IPS-NIHi11 (cell line): ENCODE results near the gene MPO.

ENCODE experiments used
- DNase-seq: peaks from one replicate; pipeline ENCODE4 v3.0.0; 2012; ENCODE audit warnings: mixed read lengths, low spot score

Gene MPO, protein sequence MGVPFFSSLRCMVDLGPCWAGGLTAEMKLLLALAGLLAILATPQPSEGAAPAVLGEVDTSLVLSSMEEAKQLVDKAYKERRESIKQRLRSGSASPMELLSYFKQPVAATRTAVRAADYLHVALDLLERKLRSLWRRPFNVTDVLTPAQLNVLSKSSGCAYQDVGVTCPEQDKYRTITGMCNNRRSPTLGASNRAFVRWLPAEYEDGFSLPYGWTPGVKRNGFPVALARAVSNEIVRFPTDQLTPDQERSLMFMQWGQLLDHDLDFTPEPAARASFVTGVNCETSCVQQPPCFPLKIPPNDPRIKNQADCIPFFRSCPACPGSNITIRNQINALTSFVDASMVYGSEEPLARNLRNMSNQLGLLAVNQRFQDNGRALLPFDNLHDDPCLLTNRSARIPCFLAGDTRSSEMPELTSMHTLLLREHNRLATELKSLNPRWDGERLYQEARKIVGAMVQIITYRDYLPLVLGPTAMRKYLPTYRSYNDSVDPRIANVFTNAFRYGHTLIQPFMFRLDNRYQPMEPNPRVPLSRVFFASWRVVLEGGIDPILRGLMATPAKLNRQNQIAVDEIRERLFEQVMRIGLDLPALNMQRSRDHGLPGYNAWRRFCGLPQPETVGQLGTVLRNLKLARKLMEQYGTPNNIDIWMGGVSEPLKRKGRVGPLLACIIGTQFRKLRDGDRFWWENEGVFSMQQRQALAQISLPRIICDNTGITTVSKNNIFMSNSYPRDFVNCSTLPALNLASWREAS

DNA sequence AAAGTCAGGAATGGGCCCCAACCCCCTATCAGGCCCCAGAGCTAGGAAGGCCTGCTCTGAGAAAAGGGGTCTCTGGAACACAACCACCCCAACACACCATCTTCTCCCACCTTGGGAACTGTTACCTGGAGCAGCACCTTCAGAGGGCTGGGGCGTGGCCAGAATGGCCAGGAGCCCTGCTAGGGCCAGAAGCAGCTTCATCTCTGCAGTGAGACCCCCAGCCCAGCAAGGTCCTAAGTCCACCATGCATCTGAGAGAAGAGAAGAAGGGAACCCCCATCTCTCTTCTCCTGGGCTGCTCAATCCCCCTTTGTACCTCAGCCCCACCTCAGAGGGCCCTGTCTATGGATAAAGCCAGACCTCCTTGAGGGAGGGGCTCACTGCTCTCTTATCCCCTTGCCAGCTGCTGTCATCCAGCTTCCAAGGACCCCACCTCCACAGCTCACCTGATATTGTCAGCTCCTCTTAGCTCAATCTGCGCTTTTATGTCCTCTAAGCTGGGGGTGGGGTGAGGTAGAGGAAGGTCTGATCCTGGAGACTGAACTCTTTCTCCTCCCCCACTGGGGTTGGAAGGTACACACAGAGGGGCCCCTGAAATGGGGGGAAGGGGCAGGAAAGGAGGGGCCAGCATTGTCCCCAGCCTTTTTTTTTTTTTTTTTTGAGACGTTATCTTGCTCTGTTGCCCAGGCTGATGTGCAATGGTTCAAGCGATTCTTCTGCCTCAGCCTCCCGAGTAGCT lies at the start of gene MPO:
MPO (minus strand) TSS at position 456 of the 738 bp plus-strand sequence; CDS start at position 279, 177 bp downstream.
- no peak for DNase-seq

DNA sequence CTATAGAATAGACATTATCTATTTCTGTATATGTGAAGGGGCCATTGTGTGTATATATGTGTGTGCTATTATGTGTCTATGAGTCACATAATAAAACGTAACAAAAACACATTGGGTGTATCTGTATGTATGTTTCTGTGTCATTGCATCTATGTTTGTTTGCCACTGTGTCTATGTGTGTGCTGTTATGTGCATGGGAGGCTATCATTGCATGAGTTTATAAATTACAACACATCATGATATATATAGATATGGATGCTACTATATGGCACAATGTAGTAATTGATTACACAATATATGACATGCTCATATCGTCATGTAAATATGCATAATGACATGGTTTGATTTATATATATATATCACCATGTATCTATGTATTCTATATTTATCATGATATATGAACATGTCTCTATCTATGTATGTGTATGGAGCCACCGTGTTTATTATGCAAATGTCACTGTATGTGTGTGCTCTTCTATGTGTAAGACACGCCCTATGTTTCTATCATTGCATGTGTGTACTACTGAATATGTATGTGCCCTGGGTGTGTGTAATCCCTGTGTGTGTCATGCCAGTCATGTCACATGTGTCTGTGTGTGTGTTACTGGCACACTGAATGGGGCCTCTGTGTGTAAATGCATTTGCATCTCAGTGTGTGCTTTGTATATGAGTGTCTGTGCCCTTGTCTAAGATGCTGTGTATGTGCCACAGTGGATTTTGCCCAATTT lies 49.2 kb upstream of the MPO start:
- DNase-seq: no peak

DNA sequence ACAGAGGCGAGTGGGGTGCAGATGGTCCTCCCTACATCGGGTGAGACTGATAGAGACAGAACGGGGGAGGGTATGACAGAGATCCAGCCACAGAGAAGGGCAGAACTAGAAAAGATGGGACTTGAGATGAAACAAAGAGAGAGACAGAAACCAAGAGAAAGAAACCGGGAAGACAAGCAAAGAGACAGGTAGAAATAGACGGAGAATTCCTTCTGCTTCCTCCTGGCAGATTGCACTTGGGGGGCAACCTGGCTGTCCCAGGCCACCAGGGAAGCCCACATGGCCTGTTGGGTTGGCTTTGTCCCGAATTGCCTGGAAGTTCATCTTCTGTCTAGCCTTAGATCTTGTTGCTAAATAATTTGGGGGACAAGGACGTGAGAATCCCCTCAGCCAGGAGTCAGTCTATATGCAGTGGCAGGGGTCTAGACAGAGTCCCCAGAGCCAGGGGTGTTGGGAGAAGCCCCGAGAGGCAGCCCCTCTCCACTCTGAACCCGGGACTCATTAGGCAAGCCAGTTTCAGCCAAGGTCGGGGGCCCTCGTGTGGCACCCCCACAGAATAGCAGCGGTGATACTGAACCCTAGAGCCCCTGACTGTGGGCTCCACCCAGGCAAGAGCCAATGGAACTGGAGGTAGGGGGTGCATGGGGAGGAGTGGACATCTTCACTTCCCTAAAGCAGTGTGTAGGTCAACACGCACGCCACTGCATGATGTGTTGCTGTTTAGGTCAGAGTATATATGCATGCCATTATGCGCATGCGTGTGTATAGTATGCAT lies 48.5 kb upstream of the MPO start:
- DNase-seq: no peak

DNA sequence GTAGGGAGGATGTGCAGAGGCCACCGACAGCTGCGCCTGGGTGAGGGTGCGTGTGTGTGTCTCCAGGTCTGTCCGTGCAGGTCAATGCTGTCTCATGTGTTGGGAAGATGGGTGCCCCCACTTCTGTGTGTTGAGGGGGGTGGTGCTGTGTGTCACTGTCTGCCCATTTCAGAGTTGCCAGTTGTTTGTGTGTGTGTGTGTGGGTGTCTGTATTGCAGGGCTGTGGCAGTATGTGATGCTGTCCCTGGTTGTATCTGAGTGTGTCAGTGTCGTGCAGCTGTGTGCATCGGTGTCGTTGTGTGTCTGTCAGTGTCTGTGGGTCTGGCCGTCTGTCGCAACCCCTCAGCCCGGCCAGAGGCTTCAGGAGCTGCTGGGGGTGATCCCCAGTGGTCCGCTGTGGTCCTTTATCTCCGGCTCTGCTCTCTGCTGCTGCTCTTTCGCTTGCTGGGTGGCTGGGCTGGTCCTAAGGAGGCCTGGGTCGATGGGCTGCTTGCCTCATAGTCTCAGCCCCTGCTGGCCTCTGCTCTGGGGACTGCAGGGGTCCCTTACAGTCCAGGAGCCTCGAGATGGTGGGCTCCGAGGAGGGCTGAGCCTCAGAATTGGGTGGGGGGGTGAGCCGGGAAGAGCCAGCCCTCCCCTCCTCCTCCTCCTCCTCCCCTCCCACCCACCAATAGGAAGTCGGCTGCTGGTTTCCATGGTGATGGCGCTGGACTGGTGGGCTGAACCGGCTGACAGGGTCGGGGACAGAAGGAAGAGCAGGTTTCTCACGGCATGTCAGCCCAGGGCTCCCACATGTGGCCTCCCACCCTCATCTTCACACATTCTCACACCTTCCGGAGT lies 47.7 kb upstream of the MPO start, which contains the start of gene TSPOAP1:
TSPOAP1 (minus strand) TSS at position 601 of the 840 bp plus-strand sequence. CDS start 875 bp downstream, outside the sequence.
- DNase-seq: peak; percentile 72

DNA sequence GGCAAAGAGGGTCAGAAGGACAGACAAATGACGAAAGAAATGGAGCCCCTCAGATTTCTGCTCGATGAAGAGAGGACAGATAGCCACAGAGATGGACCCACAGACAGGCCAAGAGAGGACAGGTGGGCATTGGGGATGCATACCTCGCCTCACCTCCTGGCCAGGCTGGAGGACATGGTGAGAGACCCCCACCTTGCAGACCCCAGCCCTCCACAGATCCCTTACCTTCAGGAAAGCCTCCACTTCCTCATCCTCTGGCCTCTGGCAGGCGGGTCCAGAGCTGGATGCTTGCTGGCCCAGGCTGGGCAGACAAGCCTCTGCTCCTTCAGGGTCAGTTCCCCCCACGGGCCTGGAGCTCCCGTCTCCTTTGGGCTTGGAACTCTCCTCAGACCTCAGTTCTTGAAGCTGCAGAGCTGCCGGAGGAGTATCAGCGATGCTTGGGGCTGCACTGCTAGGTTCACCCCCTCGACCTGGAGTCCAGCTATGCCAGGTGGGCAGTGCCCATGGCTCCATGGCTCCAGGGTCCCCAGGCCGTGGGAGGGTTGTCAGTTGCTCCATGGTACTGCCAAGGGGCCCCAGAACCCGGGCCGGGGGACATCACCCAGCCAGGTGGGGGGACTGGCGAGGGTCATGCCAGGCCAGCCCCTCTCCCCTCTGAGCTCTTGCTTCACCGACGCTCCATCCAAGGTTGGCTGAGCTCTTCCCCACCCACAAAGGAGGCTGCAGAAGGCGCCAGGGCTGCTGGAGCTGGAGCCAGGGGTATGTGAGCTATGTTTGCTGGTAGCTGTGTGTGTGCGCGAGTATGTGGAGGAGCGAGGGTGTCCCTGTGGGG lies 46.8 kb upstream of the MPO start:
- peak; percentile 2 for DNase-seq

DNA sequence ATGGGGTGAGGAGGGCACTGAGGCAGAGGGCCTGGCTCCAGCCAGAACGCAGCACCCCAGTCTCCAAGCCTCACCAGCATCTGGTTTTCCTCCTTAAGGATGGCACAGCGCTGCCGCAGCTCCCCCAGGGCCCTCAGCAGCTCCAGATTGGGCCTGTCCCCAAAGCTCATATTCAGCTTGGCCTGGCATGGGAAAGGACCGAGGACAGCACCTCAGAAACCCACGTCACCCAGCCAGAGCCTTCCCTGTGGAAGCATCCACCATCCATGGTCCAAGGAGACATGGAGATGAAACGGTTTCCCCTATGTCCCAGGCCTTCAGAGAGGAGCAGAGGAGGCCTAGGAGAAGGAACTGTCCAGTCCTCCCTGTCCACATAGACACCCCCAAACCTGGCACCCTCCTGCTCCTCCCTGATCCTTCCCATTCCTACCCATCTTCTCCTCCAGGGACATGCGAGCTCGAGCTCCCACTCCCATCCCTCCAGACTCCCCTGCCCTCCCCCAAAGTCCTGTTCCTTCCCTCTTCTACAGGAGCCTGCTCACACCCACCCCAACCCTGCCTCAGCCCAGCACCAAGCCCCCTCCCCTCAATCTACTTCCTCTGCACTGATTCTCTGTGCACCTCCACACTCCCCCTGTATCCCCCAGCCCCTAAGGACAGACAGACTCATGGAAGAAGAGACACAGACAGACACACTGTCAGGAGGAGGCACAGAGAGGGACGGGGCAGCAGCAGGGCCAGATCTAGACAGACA lies 46.1 kb upstream of the MPO start:
- DNase-seq: no peak

DNA sequence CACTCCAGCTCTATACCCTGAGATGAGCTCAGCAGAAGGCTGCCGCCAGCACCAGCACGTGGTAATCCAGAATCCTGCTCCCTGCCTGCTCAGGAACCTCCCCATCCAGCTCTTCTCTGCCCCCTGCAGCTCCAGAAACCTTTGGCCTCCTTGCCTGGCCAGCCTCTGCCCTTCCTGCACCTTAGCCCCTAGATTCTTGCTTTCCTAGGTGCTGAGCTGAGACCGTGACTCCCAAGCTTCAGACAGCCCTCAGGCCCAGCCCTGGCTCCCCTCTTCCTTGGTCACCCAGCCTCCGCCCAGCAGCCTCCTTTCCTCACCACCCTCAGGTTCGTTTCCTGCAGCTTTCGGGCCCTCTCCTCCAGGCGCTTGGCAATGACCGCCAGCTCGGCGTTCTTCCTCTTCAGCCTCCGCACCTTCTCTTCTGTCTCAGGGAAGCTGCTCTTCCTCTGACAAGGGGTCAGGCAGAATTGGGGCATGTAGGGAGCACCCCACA lies 45.3 kb upstream of the MPO start:
- DNase-seq: no peak

DNA sequence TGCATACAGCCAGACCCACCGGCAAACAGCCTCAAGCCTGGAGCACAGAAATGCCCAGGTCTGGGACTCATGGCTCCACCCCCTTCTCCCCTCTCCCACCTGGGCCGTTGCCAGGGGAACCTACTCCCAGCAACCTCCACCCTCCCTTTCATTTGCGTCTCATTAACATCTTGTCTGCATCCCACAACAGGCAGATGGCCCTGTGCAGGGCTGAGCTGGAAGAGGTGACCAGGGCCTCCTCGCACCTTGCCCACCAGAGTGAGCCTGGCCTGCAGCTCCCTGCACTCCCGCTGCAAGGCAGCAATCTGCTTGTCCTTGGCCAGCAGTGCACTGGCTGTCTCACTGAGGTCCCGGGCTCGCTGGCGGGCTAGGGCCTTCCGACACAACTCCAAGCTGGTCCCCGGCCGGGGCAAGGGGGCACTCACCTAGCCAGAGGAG lies 44.6 kb upstream of the MPO start:
- DNase-seq: peak; percentile 67

DNA sequence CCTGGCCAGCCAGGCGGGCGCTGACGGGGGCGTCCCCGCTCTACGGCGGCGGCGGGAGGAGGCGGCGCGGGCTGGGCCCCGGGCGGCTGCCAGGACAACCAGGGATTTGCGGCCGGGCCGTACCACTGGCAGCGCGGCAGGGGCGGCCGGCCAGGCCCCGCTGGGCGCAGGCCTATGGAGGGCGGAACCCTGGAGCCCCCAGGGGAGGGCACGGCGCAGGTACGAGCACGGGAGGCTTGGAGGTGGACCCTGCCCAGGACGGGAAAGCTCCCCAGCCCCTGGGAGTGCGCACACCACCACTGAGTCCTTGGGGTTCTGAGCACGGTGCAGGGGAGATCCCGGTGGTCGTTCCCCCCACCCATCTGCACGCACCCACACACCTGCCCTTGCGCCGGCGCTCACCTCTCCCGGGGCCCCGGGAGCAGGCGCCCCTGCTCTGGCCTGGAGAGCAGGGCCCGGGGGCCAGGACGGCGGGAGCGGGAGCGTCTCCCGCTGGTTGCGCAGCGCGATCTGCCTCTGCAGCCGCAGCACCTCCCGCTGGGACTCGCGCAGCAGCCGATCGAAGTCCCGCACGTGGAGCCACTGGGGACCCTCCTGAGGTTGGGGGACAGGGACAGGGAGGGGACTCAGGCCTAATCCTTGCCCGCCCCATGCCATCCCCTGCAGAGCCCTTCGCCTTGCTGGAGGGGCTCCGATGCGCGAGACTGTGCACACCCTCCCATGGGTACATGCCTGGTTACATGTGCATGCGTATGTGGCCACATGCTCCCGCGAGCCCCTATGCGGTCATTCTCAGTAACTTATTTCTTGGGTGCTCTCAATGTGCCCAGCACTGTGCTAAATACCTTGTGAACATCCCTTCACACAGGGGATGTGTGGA lies 43.9 kb upstream of the MPO start:
- peak; percentile 87 for DNase-seq

DNA sequence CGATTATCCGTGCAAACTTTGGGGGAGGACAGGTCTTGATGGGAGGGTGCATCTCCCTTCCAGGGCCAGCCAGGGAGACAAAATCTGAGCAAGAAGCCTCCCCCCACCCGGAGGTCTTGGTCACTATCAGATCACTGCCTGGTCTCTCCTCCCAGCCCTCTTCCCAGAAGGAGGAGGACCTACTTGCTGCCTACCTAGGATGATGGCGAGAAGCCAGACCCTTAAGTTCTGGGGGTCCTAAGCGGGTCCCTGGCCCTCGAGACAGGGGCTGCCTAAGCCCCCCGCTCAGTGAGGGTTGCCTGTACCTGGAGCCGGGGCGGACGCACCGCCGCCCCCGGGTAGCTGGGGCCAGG lies 43.3 kb upstream of the MPO start:
- DNase-seq: no peak

DNA sequence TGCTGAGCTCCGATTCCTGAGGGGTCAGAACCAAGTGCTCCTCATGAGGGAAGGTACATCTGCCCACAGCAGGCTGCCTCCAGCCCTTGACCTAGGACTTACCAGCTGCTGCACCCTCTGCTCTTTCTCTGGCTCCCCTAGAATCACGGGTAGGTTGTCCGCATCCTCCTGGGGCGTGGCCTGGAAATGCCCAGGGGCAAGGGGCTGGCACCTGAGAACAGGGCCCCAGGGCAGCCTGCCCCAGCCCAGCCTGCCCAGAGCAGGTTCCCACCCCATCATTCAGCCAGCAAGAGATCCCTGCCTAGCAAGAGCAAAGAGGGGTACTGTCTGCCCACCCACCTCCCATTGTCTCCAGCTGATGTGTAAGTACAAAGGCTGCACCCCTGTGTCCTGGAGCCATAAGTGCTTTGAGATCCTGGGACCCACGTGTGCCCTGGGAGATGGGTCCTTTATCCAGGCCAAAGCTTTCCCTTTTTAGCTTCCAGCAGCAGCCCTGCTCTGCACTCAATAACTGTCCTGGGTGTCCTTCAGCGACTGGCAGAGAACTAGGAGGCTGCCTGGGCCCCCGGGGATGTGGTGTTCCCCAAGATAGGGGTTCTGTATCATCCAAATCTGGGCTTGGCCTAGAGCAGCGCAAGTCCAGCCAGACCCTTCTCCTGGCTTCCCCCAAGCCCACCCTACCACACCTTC lies 42.8 kb upstream of the MPO start:
- DNase-seq: no peak

DNA sequence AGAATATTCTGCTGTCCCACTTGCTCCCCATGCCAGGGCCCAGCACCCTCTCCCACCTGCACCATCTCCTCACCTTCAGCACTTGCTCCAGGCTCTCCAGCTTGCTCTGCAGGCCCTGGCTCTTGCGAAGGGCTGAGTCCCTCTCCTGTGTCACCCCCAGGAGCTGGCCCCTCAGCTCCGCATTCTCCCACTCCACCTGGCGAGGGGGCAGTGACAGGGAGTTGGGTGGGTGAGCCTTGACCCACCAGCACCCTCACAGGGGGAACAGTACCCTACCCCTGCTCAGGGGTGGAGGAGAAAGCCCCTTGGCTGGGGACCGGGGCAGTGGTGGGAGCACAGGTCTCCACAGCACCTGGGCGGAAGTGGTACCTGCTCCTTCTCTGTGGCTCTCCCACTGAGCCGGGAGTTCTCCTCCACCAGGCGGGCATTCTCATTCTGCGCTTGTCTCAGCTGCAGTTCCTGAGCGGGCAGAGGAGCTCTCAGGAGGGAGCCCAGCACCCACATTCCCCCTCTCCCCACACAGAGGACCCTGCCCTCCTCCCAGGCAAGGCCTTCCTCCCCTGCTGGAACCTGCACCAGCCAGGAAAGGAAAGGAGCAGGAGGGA lies 41.9 kb upstream of the MPO start:
- DNase-seq: no peak

DNA sequence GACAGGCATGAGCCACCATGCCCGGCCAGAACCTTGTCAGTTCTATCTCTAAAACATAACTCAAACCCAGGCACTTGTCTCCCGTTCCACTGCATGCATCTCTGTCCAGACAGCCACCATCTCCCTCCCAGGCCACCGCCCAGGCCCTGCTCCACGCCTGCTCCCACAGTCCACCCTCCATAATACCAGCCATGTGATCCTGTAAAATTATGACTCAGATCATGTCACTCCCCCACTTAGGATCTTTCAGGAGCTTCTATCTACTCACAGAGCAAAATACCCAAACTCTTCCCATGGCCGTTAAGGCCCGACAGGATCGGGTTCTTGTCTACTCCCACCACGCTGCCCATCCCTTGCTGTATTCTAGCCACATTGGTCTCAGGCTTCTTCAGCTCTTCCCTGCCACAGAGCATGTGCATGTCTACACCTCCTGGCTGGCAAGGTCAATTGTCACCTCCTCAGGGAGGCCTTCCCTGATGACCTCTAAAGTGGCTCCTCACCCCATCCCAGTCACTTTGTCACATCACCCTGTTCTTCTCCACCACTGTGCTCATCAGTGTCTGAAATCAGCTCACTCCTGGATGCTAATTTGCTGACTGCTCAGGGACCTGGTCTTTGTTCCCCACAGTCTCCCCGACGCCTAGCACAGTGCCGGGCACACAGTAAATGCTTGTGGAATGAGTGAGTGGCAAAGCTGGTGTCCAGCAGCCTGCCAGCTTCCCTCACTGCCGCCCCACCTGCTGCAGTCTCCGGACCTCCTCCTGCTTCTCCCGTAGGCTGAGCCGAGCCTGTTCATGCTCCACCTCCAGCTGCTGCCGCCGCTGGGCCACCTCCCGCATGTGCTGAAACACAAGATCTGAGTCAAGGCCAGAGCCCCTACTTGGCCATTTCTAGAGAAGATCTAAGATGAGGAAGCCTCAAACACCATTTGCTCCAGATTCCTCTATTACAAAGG lies 41.1 kb upstream of the MPO start:
- DNase-seq: no peak

DNA sequence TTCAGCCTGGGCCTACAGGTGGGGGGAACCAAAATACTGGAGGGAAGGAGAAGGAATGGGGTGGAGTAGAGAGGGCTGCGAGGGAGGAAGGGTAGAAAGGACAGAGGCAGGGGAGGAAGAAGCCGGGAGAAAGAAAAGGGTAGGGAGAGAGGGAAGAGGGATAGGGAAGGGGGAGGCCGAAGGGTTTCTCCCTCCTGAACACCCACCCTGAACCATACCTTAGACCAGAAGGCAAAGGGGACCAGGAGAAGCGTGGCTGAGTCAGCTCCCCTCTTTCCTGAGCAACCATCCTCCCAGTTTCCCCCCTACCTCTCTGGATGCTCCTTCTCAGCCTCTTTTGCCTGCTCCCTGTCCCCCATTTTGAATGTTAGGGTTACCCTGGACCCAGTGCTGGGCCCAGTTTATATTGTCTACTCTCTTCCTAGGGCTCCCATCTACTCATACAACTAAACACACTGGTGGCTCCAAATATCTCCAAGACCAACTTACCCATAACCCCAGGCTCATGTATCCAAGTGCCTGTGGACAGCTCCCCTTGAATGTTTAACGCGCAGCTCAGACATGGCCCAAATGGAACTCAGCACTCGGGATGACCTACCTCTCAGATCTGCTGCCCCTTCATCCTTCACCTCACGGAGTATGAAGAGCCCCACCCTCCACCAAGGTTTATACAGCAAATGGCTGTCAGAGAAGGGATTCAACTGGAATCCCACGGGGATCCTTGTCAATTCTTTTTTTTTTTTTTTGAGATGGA lies 40.0 kb upstream of the MPO start:
- DNase-seq: no peak
